Astrocyte of the cerebellum (primary cell): ENCODE data around the gene PTGR2.
"Not testable (repeated sequence)": the region's sequence is repeated elsewhere in the genome, so short reads cannot be mapped to it uniquely, and the experiment has no call there.

ENCODE experiments used
- DNase-seq: peaks from one replicate; pipeline ENCODE4 v3.0.0-alpha.2; 2011; ENCODE audit warnings: low read depth
- H3K4me3 ChIP-seq: 2 replicates; pipeline ENCODE4 v1.5.1; 2011; ENCODE audit warnings: mild to moderate bottlenecking, low read depth, low read length, moderate library complexity
- CTCF ChIP-seq: IDR thresholded peaks from 2 replicates; pipeline ENCODE4 v1.5.1; 2012; ENCODE audit warnings: low read length, low read depth, moderate library complexity, mild to moderate bottlenecking; ENCODE audit errors: missing control alignments
- in situ Hi-C: cut with HindIII; loops from 2 replicates; pipeline ENCODE4 v1.10.0; 2017; ENCODE audit warnings: low sequenced_read_pairs

PTGR2 gene

GRCh38 chr14:73888971-73889370 lies 37.3 kb downstream of the PTGR2 start:
- in situ Hi-C loops: no loop called here

DNA sequence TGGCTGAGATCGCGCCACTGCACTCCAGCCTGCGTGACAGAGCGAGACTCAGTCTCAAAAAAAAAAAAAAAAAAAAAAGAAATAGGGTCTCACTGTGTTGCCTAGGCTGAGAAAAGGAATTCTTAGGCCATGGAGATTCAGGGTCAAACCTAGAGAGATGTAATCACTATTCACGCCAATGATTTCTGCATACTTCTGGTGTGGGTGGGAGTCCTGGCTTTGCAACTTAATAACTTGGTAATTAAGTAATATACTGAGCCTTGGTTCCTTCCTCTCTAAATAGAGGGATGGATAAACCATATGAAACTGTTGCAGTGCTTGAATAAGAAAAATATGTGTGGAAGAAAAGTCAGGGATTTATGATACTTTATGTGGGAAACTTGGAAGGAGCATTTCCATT lies 37.7 kb downstream of the PTGR2 start:
- TF ChIP-seq CTCF: no peak
- DNase-seq: no peak
- H3K4me3 ChIP-seq: no peak overlapping the region
- in situ Hi-C loops: no loop called here

More at GRCh38 chr14:73888971-73889370, 37.3 kb downstream of the PTGR2 start:
- H3K4me3 ChIP-seq: no peak overlapping the region
- DNase-seq: no peak
- no peak for TF ChIP-seq CTCF

GRCh38 chr14:73894180-73894687 lies 42.6 kb downstream of the PTGR2 start:
- H3K4me3 ChIP-seq, DNase-seq, in situ Hi-C loops: not testable (repeated sequence)

GRCh38 chr14:73895939-73896338 lies 44.3 kb downstream of the PTGR2 start:
- no peak for TF ChIP-seq CTCF
- in situ Hi-C loops: no loop called here
- no peak overlapping the region for H3K4me3 ChIP-seq
- no peak for DNase-seq

DNA sequence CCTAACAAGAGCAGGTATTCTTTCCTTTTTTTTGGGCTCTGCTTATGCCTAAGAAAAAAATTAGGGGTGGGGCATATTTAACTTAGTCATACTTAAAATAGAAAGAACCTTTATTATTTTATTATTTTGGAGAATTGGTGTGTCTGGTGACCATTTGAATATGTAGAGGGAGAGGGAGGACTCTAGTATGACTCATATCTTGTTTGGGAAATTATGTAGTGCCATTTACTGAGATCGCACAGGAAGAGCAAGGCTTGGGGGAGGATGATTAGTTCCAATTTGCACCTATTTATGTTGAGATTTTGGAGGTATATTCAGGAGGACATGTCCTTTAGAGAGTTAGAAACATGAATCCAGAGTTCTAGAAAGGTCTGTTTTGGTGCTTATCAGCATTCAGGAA lies 44.9 kb downstream of the PTGR2 start:
- TF ChIP-seq CTCF: no peak
- DNase-seq: no peak
- in situ Hi-C loops: no loop called here
- H3K4me3 ChIP-seq: no peak overlapping the region

DNA sequence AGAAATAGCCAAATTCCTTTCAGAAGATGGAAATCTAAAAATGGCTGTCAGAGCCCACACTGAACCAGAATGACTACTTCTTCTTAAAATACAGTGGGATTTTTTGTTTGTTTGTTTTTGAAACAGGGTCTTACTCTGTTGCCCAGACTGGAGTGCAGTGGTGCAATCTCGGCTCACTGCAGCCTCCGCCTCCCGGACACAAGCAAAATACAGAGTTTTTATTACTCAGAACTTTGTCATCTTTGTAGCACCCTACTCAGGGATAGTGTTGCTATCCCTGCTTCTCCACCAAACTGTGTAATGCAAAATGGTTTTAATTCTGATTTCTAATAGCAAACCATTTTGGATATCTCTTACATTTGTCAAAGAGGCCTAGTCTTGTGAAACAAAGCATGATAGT lies 51.4 kb downstream of the PTGR2 start:
- no peak overlapping the region for H3K4me3 ChIP-seq
- TF ChIP-seq CTCF: no peak
- DNase-seq: no peak
- in situ Hi-C loops: no loop called here

DNA sequence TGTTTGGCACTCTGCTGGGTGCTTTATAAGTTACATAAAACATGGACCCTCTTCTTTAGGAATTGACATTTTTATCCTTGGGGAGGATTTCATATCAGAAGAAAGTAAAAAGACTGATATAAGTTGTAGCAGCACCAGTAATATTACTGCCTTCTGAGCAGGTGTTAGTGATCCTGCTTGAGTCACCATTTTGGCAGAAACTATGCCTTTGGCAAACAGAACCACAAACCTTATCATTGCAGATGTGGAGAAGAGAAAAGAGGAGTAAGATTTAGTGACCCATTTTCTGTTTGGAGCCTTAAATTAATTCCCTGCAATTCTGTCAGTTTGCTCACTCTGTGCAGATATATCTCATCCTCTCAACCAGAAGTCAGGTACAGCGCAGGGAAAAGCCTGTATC lies 58.0 kb downstream of the PTGR2 start:
- DNase-seq: no peak
- TF ChIP-seq CTCF: no peak
- in situ Hi-C loops: no loop called here
- H3K4me3 ChIP-seq: no peak overlapping the region
